GM19035 (cell line): Measurements from ENCODE around the gene RINL.

Experiments used
- ATAC-seq: cut with Tn5 transposase; IDR thresholded peaks from one replicate; pipeline ENCODE4 v1.9.1; 2021; ENCODE audit not compliant: unreplicated experiment

The RINL gene

GRCh38 chr19:38849860-38850435, 28.1 kb downstream of the RINL start, which contains the start of gene HNRNPL:
Gene HNRNPL, minus strand, starts transcription at chr19:38849986. Its CDS starts 20 bp downstream, at chr19:38849966.
- ATAC-seq = peak; percentile 58

- ATAC-seq = peak; percentile 25
These were observed 28.8 kb downstream of the RINL start for GRCh38 chr19:38849147-38849859.

GRCh38 chr19:38848299-38849146, 29.6 kb downstream of the RINL start:
- ATAC-seq = no peak

GRCh38 chr19:38846097-38846496, 32.0 kb downstream of the RINL start:
- no peak for ATAC-seq

GRCh38 chr19:38845374-38846024, 32.6 kb downstream of the RINL start:
- ATAC-seq = no peak

- ATAC-seq = no peak
These were observed 33.9 kb downstream of the RINL start for GRCh38 chr19:38844093-38844686.

GRCh38 chr19:38843175-38843758, 34.8 kb downstream of the RINL start:
- ATAC-seq = no peak

- ATAC-seq = no peak
These were observed 35.5 kb downstream of the RINL start for GRCh38 chr19:38842439-38843174.

GRCh38 chr19:38841787-38842438, 36.2 kb downstream of the RINL start:
- ATAC-seq = no peak

- no peak for ATAC-seq
These were observed 36.8 kb downstream of the RINL start for GRCh38 chr19:38841180-38841766.

- no peak for ATAC-seq
These were observed 37.5 kb downstream of the RINL start for GRCh38 chr19:38840583-38840968.

- no peak for ATAC-seq
These were observed 38.1 kb downstream of the RINL start for GRCh38 chr19:38839816-38840582.

- no peak for ATAC-seq
These were observed 38.9 kb downstream of the RINL start for GRCh38 chr19:38838986-38839761.

GRCh38 chr19:38838208-38838985, 39.7 kb downstream of the RINL start:
- ATAC-seq = no peak

GRCh38 chr19:38837656-38838121, 40.4 kb downstream of the RINL start:
- no peak for ATAC-seq

- ATAC-seq = no peak
These were observed 41.0 kb downstream of the RINL start for GRCh38 chr19:38836983-38837626.
